OCI-M2 (cell line): ENCODE results near the gene MXD4.
A peak's percentile ranks its signal among the peaks of the same experiment; 100 is the strongest.

ENCODE experiments used
- DNase-seq: peaks from one replicate; lab custom pipeline; 2025; ENCODE audit not compliant: unreplicated experiment; lab: John Stamatoyannopoulos, UW

MXD4 gene

GRCh38 chr4:2264481-2265041 lies 2.7 kb upstream of the MXD4 start:
- no peak for DNase-seq

- no peak for DNase-seq
Measured at GRCh38 chr4:2263926-2264321, 2.0 kb upstream of the MXD4 start.

GRCh38 chr4:2262944-2263250 lies 988 bp upstream of the MXD4 start:
- DNase-seq = no peak

- peak; percentile 70 for DNase-seq
Measured at GRCh38 chr4:2262145-2262943, 435 bp upstream of the MXD4 start.

GRCh38 chr4:2261110-2261852 lies 628 bp downstream of the MXD4 start:
- DNase-seq = no peak

GRCh38 chr4:2260344-2261109 lies 1.4 kb downstream of the MXD4 start:
- DNase-seq = no peak

GRCh38 chr4:2259541-2260343 lies 2.2 kb downstream of the MXD4 start:
- no peak for DNase-seq

GRCh38 chr4:2259036-2259540 lies 2.8 kb downstream of the MXD4 start:
- no peak for DNase-seq

- no peak for DNase-seq
Measured at GRCh38 chr4:2258091-2259035, 3.5 kb downstream of the MXD4 start.

- DNase-seq = no peak
Measured at GRCh38 chr4:2257361-2258081, 4.4 kb downstream of the MXD4 start.

- DNase-seq = no peak
Measured at GRCh38 chr4:2256781-2257191, 5.1 kb downstream of the MXD4 start.

- no peak for DNase-seq
Measured at GRCh38 chr4:2256156-2256731, 5.7 kb downstream of the MXD4 start.

GRCh38 chr4:2255501-2256155 lies 6.3 kb downstream of the MXD4 start:
- no peak for DNase-seq

- no peak for DNase-seq
Measured at GRCh38 chr4:2254665-2255500, 7.0 kb downstream of the MXD4 start.

GRCh38 chr4:2253160-2254084 lies 8.5 kb downstream of the MXD4 start:
- no peak for DNase-seq

GRCh38 chr4:2252530-2253091 lies 9.3 kb downstream of the MXD4 start:
- no peak for DNase-seq
